Measurements from ENCODE around the gene OR3A2. TPM values are rescaled to one million over a fixed set of nuclear protein-coding genes. Genes with fewer than 3 reads are reported as not detected.
"Not testable (repeated sequence)": the region's sequence is repeated elsewhere in the genome, so short reads cannot be mapped to it uniquely, and the experiment has no call there.

OR3A2 gene
- total RNA-seq, 1 donor from 2014 or later: not detected

DNA sequence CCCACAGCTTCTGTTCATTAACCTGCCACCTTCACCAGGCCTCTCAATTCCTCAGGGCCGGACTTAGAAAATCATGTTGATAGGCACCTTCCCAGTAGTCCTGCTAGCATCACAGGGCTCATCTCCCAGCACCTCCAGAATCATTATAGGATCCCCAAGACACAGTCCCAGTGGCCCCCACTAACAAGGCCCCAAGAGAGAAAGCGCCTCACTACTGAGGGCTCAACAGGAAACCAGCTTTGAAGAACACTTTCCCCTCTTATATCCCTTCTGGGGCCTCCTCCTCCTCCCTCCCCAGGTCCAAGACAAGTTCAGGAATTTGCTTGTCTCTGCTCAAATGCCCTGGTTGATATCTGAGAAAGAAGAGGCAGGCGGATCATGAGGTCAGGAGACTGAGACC is 25.0 kb upstream of the OR3A2 start, which contains the start of gene OR3A3:
Gene OR3A3, plus strand, starts transcription at position 301 of the 400 bp plus-strand sequence.
- Histone ChIP-seq H3K4me1 (no peaks in the 10 kb centered on the region), H3K9me3 (peaks cover 0 to 11% of the 10 kb centered on the region in 2 donors), H3K4me3 (no peak within 1 kb of the TSS), H3K27me3 (no peaks in the 10 kb centered on the region), H3K36me3 (no peaks in the 10 kb centered on the region), H3K27ac (no peak within 1 kb of the TSS)
- DNase-seq (ENCODE audit: low spot score in 2 of 2): no peak
- intact Hi-C loops (cut with DNase I): no loop called here
- no peak for TF ChIP-seq CTCF (IDR thresholded peaks at IDR 0.05)

DNA sequence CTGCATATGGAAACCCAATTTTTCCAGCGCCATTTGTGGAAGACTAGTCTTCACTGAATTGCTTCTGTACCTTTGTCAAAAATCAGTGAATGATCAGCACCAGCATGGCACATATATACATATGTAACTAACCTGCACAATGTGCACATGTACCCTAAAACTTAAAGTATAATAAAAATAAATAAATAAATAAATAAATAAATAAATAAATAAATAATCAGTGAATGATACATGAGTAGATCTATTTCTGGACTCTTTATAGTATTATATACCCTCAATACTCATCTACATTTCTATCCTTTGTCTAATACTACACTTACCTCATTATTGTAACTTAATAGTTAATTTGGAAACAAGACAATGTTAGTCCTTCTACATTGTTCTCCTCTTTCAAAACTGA is 17.7 kb upstream of the OR3A2 start:
- H3K4me1 ChIP-seq; intact Hi-C loops (cut with DNase I); H3K4me3 ChIP-seq; H3K27me3 ChIP-seq; H3K27ac ChIP-seq; H3K36me3 ChIP-seq; DNase-seq (ENCODE audit: low spot score in 2 of 2): not testable (repeated sequence)
- peaks cover 0 to 11% of the 10 kb centered on the region in 2 donors for H3K9me3 ChIP-seq

GRCh38 chr17:3401786-3402185 is 15.7 kb upstream of the OR3A2 start:
- Histone ChIP-seq H3K4me3 (no peak overlapping the region), H3K9me3 (no peaks in the 10 kb centered on the region), H3K36me3 (no peaks in the 10 kb centered on the region), H3K27me3 (no peaks in the 10 kb centered on the region), H3K4me1 (no peaks in the 10 kb centered on the region), H3K27ac (no peak overlapping the region)
- no peak for TF ChIP-seq CTCF (IDR thresholded peaks at IDR 0.05)
- DNase-seq (ENCODE audit: low spot score in 2 of 2): no peak
- intact Hi-C loops (cut with DNase I): no loop called here

- Histone ChIP-seq H3K27ac (no peak overlapping the region), H3K4me1 (no peaks in the 10 kb centered on the region), H3K9me3 (no peaks in the 10 kb centered on the region), H3K36me3 (no peaks in the 10 kb centered on the region), H3K27me3 (no peaks in the 10 kb centered on the region), H3K4me3 (no peak overlapping the region)
- DNase-seq (ENCODE audit: low spot score in 2 of 2): no peak
- intact Hi-C loops (cut with DNase I): no loop called here
- no peak for TF ChIP-seq CTCF (IDR thresholded peaks at IDR 0.05)
Measured at GRCh38 chr17:3400055-3400454, 13.9 kb upstream of the OR3A2 start.

- DNase-seq (ENCODE audit: low spot score in 2 of 2): no peak
- no peak within 1 kb of the TSS for H3K4me3 ChIP-seq
- no peak for TF ChIP-seq CTCF (IDR thresholded peaks at IDR 0.05)
- no peaks in the 10 kb centered on the region for H3K36me3 ChIP-seq
- H3K27me3 ChIP-seq: no peaks in the 10 kb centered on the region
- H3K4me1 ChIP-seq: no peaks in the 10 kb centered on the region
- no peaks in the 10 kb centered on the region for H3K9me3 ChIP-seq
- intact Hi-C loops (cut with DNase I): no loop called here
- H3K27ac ChIP-seq: no peak within 1 kb of the TSS
Measured at GRCh38 chr17:3398310-3398709, 12.2 kb upstream of the OR3A2 start, which contains the start of gene OR1E1. OR1E1 (minus strand) TSS chr17:3398410; CDS start chr17:3398410, 0 bp downstream.

DNA sequence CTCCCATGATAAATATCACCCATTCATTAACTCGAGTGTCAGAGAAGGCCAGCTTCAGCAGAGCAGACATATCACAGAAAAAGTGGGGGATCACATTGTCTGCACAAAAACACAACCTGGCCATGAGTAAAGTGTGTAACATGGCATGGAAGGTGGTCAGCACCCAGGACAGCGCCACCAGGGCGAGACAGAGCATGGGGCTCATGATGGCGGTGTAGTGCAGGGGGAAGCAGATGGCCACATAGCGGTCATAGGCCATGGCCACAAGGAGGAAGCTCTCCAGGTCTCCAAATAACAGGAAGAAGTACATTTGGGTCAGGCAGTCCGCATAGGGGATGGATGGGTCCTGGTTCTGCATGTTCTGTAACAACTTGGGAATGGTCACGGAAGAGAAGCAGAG is 11.7 kb upstream of the OR3A2 start:
- H3K4me1 ChIP-seq; H3K36me3 ChIP-seq; H3K4me3 ChIP-seq; H3K9me3 ChIP-seq; H3K27ac ChIP-seq; H3K27me3 ChIP-seq; intact Hi-C loops (cut with DNase I); DNase-seq (ENCODE audit: low spot score in 2 of 2): not testable (repeated sequence)

DNA sequence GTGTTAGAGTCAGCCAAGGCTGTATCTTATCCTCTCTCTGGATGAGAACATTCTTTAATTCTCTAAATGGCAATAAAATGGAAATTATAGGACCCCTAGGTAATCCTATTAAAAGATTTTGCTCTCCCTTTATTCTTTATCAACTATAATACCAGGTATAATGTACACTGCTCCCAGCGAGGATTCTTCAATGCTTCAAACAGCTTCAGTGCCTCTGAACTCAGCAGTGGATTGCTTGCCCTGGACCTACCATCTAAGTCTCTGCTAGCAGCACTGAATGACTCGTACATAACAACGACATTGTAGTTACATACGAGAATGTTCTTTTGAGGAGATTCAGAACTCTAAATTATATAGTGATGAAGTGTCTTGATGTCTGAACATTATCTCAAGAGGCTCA is 3.7 kb upstream of the OR3A2 start:
- TF ChIP-seq CTCF (IDR thresholded peaks at IDR 0.05): no peak
- H3K27me3 ChIP-seq: no peaks in the 10 kb centered on the region
- no peaks in the 10 kb centered on the region for H3K4me1 ChIP-seq
- no peak overlapping the region for H3K4me3 ChIP-seq
- H3K36me3 ChIP-seq: no peaks in the 10 kb centered on the region
- no peak for DNase-seq (ENCODE audit: low spot score in 2 of 2)
- no peaks in the 10 kb centered on the region for H3K9me3 ChIP-seq
- no peak overlapping the region for H3K27ac ChIP-seq
- intact Hi-C loops (cut with DNase I): no loop called here

Measured in ascending aorta (tissue), 2 donors.